ENCODE results near the gene ZNF12.
"Not testable (repeated sequence)": the region's sequence is repeated elsewhere in the genome, so short reads cannot be mapped to it uniquely, and the experiment has no call there.

Gene ZNF12

GRCh38 chr7:6691103-6691502 is 15.6 kb downstream of the ZNF12 start:
- no peak for DNase-seq

- DNase-seq: no peak
Observed at GRCh38 chr7:6680146-6680545, 26.6 kb downstream of the ZNF12 start.

GRCh38 chr7:6675807-6676405 is 30.8 kb downstream of the ZNF12 start:
- no peak for DNase-seq

- DNase-seq: not testable (repeated sequence)
Observed at GRCh38 chr7:6670851-6671250, 35.9 kb downstream of the ZNF12 start.

- DNase-seq: no peak
Observed at GRCh38 chr7:6658618-6659345, 48.0 kb downstream of the ZNF12 start.

GRCh38 chr7:6656413-6656812 is 50.3 kb downstream of the ZNF12 start:
- no peak for DNase-seq

GRCh38 chr7:6655636-6656385 is 50.9 kb downstream of the ZNF12 start:
- no peak for DNase-seq

GRCh38 chr7:6654842-6655610 is 51.7 kb downstream of the ZNF12 start:
- no peak for DNase-seq

- no peak for DNase-seq
Observed at GRCh38 chr7:6654113-6654841, 52.5 kb downstream of the ZNF12 start.

GRCh38 chr7:6653071-6654003 is 53.4 kb downstream of the ZNF12 start:
- DNase-seq: no peak

- no peak for DNase-seq
Observed at GRCh38 chr7:6652446-6653011, 54.2 kb downstream of the ZNF12 start.

GRCh38 chr7:6651851-6652445 is 54.8 kb downstream of the ZNF12 start:
- no peak for DNase-seq

- DNase-seq: no peak
Observed at GRCh38 chr7:6650521-6651011, 56.2 kb downstream of the ZNF12 start.

- DNase-seq: no peak
Observed at GRCh38 chr7:6650086-6650485, 56.7 kb downstream of the ZNF12 start.

GRCh38 chr7:6649241-6649961 is 57.3 kb downstream of the ZNF12 start:
- DNase-seq: no peak

- DNase-seq: no peak
Observed at GRCh38 chr7:6648815-6649104, 58.0 kb downstream of the ZNF12 start.

- DNase-seq: no peak
Observed at GRCh38 chr7:6648066-6648814, 58.5 kb downstream of the ZNF12 start.

- no peak for DNase-seq
Observed at GRCh38 chr7:6647541-6647940, 59.2 kb downstream of the ZNF12 start.

GRCh38 chr7:6647080-6647479 is 59.7 kb downstream of the ZNF12 start:
- DNase-seq: no peak
